ENCODE data around the gene RABGAP1. TPM values are rescaled to one million over a fixed set of nuclear protein-coding genes. Genes with fewer than 3 reads are reported as not detected.

The RABGAP1 gene
- total and polyA plus RNA-seq, 2 experiments from 2014 or later, result 8.5 to 33.9 TPM

GRCh38 chr9:123090956-123091355 is 150.1 kb downstream of the RABGAP1 start:
- Histone ChIP-seq H3K27ac (ENCODE audit: low read depth) (peak overlapping the region; percentile 39; the same call in 1 of the 2 replicates), H4K20me1 (replicated peaks; ENCODE audit: insufficient read depth) (no peaks in the 10 kb centered on the region; the same call in 1 of the 2 replicates), H3F3A (replicated peaks; ENCODE audit: low read depth) (no peaks in the 10 kb centered on the region), H3K4me2 (no peak overlapping the region), H3K4me3 (no peak overlapping the region), H2AFZ (no peak overlapping the region), H3K9me2 (ENCODE audit: insufficient read depth) (no peaks in the 10 kb centered on the region), H3K36me3 (ENCODE audit: insufficient read depth) (peaks cover 15% of the 10 kb centered on the region; the same call in 1 of the 2 replicates), H3K79me2 (replicated peaks; ENCODE audit: insufficient read depth) (no peaks in the 10 kb centered on the region), H3K27me3 (ENCODE audit: insufficient read depth) (no peaks in the 10 kb centered on the region), H3K4me1 (ENCODE audit: insufficient read depth) (0 out of 2 replicates have a peak, but pooled peaks cover under 1% of the 10 kb centered on the region)
- DNase-seq (ENCODE audit: low spot score), result no peak
- ATAC-seq, result no peak
- Mint-ChIP-seq H3K27me3 (ENCODE audit: insufficient read depth, low read depth, poor library complexity) (no peaks in the 10 kb centered on the region), H3K4me1 (peaks cover 4% of the 10 kb centered on the region), H3K36me3 (ENCODE audit: low read depth) (peaks cover 58% of the 10 kb centered on the region), H3K27ac (no peak overlapping the region), H3K9me3 (no peaks in the 10 kb centered on the region), H3K4me3 (no peak overlapping the region)
- TF ChIP-seq ETS1 (IDR thresholded peaks at IDR 0.05), result no peak
- no peak for TF ChIP-seq POLR2AphosphoS5 (IDR thresholded peaks at IDR 0.05; ENCODE audit: low read depth)
- no peak for TF ChIP-seq REST (IDR thresholded peaks at IDR 0.05; ENCODE audit: unreplicated experiment)
- TF ChIP-seq ZNF114 (CRISPR knock-in tag; IDR thresholded peaks at IDR 0.05), result no peak
- no peak for TF ChIP-seq ZNF462 (CRISPR knock-in tag; IDR thresholded peaks at IDR 0.05)
- no peak for TF ChIP-seq NANOG (IDR thresholded peaks at IDR 0.05; ENCODE audit: borderline replicate concordance)
- TF ChIP-seq ZNF331 (CRISPR knock-in tag; IDR thresholded peaks at IDR 0.05; ENCODE audit: low read depth), result no peak

Measured in GM23338 (cell line).